Right renal cortex interstitium (tissue), 3 donors: ENCODE measurements around the gene PCSK4. TPM values are rescaled to one million over a fixed set of nuclear protein-coding genes. Genes with fewer than 3 reads are reported as not detected.
"Not testable (repeated sequence)": the region's sequence is repeated elsewhere in the genome, so short reads cannot be mapped to it uniquely, and the experiment has no call there.

ENCODE experiments used
- DNase-seq, 3 donors: peaks; one replicate each; pipeline ENCODE4 v3.0.0-alpha.2; 2013; ENCODE audit warnings: low read depth in 3 of 3, low spot score in 2 of 3
- polyA plus RNA-seq, 3 donors: library from polyadenylated mRNA; unstranded; fragments of 120-200 nt; gene quantifications; one replicate each; pipeline ENCODE4 v1.2.1, GENCODE V29; 2013; ENCODE audit not compliant: insufficient read length in 3 of 3

The PCSK4 gene
- polyA plus RNA-seq, 3 donors: 2.7 to 4.4 (median 3.3) TPM

- DNase-seq: no peak
These were observed 48.3 kb downstream of the PCSK4 start for GRCh38 chr19:1441677-1442438.

DNA sequence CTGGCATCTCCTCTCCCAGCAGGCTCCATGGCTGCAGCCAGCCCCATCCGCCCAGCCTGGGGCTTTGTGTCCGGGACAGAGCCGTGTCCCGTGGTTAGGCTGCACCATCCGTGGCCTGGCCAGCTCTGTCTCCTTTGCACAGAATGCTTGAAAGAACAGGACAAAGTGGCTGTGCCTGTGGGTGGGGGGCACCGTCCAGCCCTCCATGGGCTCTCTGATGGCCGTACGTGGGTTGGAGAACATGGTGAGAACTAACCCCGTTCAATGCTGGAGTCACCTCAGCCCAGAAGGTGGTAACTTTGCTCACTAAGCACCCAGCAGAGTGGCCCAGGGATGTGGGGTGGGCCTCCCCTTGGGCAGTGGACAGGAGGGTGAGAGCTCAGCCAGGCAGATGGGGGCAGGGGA lies 49.1 kb downstream of the PCSK4 start:
- DNase-seq: no peak

DNA sequence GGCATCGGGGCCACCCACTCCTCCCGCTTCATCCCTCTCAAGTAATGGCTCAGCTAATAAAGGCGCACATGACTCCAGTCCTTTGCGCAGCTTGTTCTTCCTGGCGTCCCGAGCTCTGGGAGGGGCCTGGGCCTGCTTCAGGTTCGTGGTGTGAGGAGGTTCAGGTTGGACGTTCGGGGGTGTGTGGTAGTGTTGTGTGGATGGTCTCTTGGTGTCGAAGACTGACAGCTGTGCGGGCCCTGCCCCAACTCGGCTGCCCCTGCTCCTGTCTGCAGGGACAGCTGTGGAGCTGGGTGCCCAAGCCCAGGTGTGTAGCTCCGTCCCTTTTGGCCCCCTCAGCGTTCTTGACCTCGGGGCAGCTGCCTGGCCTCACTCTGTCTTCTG lies 49.7 kb downstream of the PCSK4 start:
- no peak for DNase-seq

DNA sequence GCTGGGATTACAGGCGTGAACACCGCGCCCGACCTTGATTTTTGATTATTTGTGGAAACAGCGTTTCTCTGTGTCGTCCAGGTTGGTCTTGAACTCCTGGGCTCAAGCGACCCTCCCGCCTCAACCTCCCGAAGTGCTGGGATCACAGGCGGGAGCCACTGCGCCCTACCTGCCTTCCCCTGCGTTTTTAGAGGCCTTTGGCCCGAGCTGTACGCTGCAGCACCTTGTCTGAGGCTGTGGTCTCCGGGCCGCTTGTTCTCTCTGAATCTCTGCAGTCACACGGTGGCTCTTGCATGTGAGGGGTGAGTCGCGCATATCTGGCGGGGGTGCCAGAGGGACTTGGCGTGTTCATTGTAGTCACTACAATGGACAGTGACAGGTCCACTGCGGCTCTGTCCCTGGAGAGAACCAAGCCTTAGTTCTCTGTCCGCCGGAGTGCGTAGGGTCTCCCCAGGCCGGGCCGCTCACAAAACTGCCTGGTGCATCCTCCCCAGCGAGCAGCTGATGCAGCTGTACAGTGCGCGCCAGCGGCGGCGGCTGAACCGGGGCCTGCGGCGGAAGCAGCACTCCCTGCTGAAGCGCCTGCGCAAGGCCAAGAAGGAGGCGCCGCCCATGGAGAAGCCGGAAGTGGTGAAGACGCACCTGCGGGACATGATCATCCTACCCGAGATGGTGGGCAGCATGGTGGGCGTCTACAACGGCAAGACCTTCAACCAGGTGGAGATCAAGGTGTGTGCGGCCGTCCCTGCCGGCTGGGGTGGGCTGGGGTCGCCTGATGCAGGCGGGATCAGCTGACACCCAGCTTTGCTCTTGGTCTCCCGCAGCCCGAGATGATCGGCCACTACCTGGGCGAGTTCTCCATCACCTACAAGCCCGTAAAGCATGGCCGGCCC lies 50.4 kb downstream of the PCSK4 start:
- DNase-seq: not testable (repeated sequence)

GRCh38 chr19:1438933-1439354 lies 51.2 kb downstream of the PCSK4 start:
- no peak for DNase-seq

GRCh38 chr19:1438035-1438932 lies 51.9 kb downstream of the PCSK4 start, which contains the start of gene RPS15:
TSS of gene RPS15 (plus strand) at chr19:1438396. CDS start at chr19:1438426, 30 bp downstream.
- peak; percentile 91 to 94 (median 93) for DNase-seq

DNA sequence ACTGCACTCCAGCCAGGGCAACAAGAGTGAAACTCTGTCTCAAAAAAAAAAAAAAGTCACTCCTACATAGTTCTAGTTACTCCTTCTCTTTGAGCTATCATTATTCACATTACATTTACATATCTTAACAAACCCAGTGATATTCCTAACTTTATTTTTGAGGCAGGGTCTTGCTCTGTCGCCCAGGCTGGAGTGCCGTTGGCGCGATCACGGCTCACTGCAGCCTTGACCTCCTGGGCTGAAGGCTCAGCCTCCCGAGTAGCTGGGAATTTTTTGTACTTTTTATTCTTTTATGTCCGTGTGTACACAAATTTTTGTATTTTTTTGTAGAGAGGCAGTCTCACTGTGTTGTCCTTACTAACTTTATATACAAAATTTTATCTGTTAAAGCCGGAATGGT lies 52.5 kb downstream of the PCSK4 start:
- no peak for DNase-seq

- DNase-seq: no peak
These were observed 54.7 kb downstream of the PCSK4 start for GRCh38 chr19:1435378-1435989.

- no peak for DNase-seq
These were observed 55.5 kb downstream of the PCSK4 start for GRCh38 chr19:1434577-1435060.

DNA sequence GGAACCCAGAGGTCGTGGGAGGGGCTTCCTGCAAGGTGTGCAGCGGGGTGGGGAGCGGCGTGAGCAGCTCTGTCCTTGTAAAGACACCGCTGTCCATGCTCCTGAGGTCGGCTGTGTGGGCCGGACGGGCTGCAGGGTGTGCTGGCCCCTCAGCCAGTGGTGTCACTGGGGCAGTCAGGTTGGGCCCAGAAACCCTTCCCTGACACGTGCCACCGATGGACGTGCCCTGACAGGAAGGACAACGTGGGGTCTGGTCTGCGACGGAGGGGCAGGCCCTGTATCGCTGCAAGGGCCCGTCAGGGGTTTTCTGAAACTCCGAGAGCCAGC lies 56.1 kb downstream of the PCSK4 start:
- DNase-seq: no peak

GRCh38 chr19:1433119-1434039 lies 56.8 kb downstream of the PCSK4 start:
- no peak for DNase-seq

- DNase-seq: no peak
These were observed 57.7 kb downstream of the PCSK4 start for GRCh38 chr19:1432507-1432887.

DNA sequence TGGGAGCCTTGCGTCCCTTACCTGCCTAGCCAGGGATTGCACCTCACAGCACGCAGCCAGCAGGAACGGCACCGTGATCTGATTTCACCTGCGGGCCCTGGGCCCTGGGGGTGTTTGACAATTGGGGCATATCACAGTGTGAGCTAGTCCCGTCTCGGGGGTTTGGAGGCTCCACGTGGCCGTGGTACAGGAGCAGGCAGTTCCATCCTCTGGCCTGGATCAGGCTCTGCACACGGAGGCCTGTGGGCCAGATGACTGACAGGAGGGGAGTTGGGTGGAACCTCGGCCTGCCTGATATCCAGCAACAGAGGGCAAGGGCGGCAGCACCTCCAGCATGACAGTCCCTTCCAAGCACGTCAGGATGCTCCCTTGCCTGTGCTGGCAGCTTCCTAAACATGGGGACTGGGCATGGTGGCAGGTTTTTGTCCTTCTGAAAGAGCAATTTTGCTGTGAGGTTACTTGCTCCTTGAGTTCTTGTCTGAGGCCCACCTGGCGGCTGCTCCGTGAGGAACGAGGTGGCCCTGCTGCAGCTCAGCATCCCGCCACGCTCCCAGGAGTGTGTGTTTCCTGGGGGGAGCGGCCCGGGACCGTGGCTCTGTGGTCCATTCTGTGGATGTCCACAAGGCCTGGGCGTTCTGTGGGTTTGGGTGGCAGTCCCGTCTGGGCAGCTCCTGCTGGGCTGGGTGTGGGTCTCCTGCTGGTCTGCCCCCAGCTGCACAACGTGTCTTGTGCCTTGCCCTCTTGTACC lies 58.2 kb downstream of the PCSK4 start:
- DNase-seq: no peak

Other genes starting within 250 kb of the PCSK4 start
- gene ATP5F1D, start 248.6 kb downstream of the PCSK4 start, polyA plus RNA-seq: 10 to 100 TPM; 65.9 to 89.4 (median 78.9) TPM
- 10 to 100 TPM; 38.0 to 41.7 (median 39.3) TPM for gene MIDN, start 241.8 kb downstream of the PCSK4 start, polyA plus RNA-seq
- gene CIRBP, start 221.0 kb downstream of the PCSK4 start, polyA plus RNA-seq: 100 to 1,000 TPM; 737 to 892 (median 800) TPM
- gene FAM174C, start 214.8 kb downstream of the PCSK4 start, polyA plus RNA-seq: 10 to 100 TPM; 12.7 to 17.3 (median 14.5) TPM
- gene EFNA2, start 204.5 kb downstream of the PCSK4 start, polyA plus RNA-seq: 1 to 10 TPM; 1.3 to 2.1 (median 1.3) TPM
- 10 to 100 TPM; 40.1 to 50.2 (median 42.7) TPM for gene NDUFS7, start 106.4 kb downstream of the PCSK4 start, polyA plus RNA-seq
- gene GAMT, start 88.8 kb downstream of the PCSK4 start, polyA plus RNA-seq: 10 to 100 TPM; 22.2 to 25.9 (median 25.8) TPM
- gene DAZAP1, start 82.8 kb downstream of the PCSK4 start, polyA plus RNA-seq: 10 to 100 TPM; 69.2 to 70.7 (median 69.7) TPM
- 100 to 1,000 TPM; 540 to 667 (median 584) TPM for gene RPS15, start 52.0 kb downstream of the PCSK4 start, polyA plus RNA-seq
- 1 to 10 TPM in 2 of 3 donors, under 1 TPM in 1; 0.86 to 1.1 (median 1.0) TPM for gene APC2, start 40.2 kb downstream of the PCSK4 start, polyA plus RNA-seq
- gene C19orf25, start 11.1 kb downstream of the PCSK4 start, polyA plus RNA-seq: 10 to 100 TPM; 17.4 to 21.2 (median 18.5) TPM
- gene REEP6, start 831 bp upstream of the PCSK4 start, polyA plus RNA-seq: 10 to 100 TPM in 2 of 3 donors, 1 to 10 TPM in 1; 9.0 to 16.3 (median 13.3) TPM
- under 1 TPM; 0.52 to 0.61 (median 0.54) TPM for gene ADAMTSL5, start 22.7 kb upstream of the PCSK4 start, polyA plus RNA-seq
- under 1 TPM; 0.07 to 0.16 (median 0.11) TPM for gene PLK5, start 33.7 kb upstream of the PCSK4 start, polyA plus RNA-seq
- gene MEX3D, start 78.0 kb upstream of the PCSK4 start, polyA plus RNA-seq: 10 to 100 TPM; 16.7 to 20.2 (median 18.0) TPM
- 10 to 100 TPM; 38.1 to 45.5 (median 40.2) TPM for gene MBD3, start 102.5 kb upstream of the PCSK4 start, polyA plus RNA-seq
- 100 to 1,000 TPM in 1 of 3 donors, 10 to 100 TPM in 2; 81.1 to 117 (median 92.1) TPM for gene UQCR11, start 115.1 kb upstream of the PCSK4 start, polyA plus RNA-seq
- gene TCF3, start 162.3 kb upstream of the PCSK4 start, polyA plus RNA-seq: 10 to 100 TPM; 81.6 to 91.5 (median 87.9) TPM